H1 (cell line): Measurements from ENCODE around the gene ENPP6. TPM values are rescaled to one million over a fixed set of nuclear protein-coding genes. Genes with fewer than 3 reads are reported as not detected.

Source experiments
- CTCF ChIA-PET: fragments of 300-600 bp; sonication (Branson Sonifier 250); formaldehyde crosslinking; loops from one replicate; lab custom pipeline; 2021; ENCODE audit not compliant: partially characterized antibody; lab: Charles Lee
- POLR2A ChIA-PET: fragments of 300-600 bp; sonication (Branson Sonifier 250); formaldehyde crosslinking; loops from one replicate; lab custom pipeline; 2021; ENCODE audit warnings: inconsistent platforms; ENCODE audit not compliant: partially characterized antibody; lab: Charles Lee
- DNase-seq, 2 experiments: peaks; one replicate each; pipeline versions ENCODE4 v3.0.0 to v3.0.0-alpha.2; 2010 to 2022; ENCODE audit warnings: low spot score in 2 of 2, low read depth in 1 of 2, mixed read lengths in 1 of 2
- FAIRE-seq: peaks from 2 replicates; lab custom pipeline; 2011; peaks lifted over from hg19 to GRCh38; lab: Jason Lieb, UNC
- H2AFZ ChIP-seq: 2 replicates; pipeline ENCODE4 v1.8.1; 2012; ENCODE audit warnings: low read length, inconsistent platforms
- H2AK5ac ChIP-seq: 2 replicates; pipeline ENCODE4 v1.6.1; 2013; ENCODE audit warnings: low read depth, low read length
- H2BK120ac ChIP-seq: replicated peaks from 2 replicates; pipeline ENCODE3; 2013; ENCODE audit warnings: low read depth, low read length, inconsistent platforms
- H2BK12ac ChIP-seq: 2 replicates; pipeline ENCODE4 v1.6.1; 2013; ENCODE audit warnings: low read depth, low read length
- H2BK15ac ChIP-seq: 2 replicates; pipeline ENCODE4 v1.6.1; 2013; ENCODE audit warnings: low read length
- H2BK20ac ChIP-seq: 2 replicates; pipeline ENCODE4 v1.6.1; 2013; ENCODE audit warnings: low read length
- H2BK5ac ChIP-seq: 2 replicates; pipeline ENCODE4 v1.6.1; 2013; ENCODE audit warnings: low read depth, low read length
- H3K14ac ChIP-seq: 2 replicates; pipeline ENCODE4 v1.6.1; 2013; ENCODE audit warnings: inconsistent platforms; ENCODE audit not compliant: insufficient read length
- H3K18ac ChIP-seq: 2 replicates; pipeline ENCODE4 v1.6.1; 2013; ENCODE audit warnings: low read length; ENCODE audit errors: extremely low read depth
- H3K23ac ChIP-seq: 2 replicates; pipeline ENCODE4 v1.6.1; 2013; ENCODE audit warnings: inconsistent platforms; ENCODE audit not compliant: insufficient read length
- H3K23me2 ChIP-seq: 2 replicates; pipeline ENCODE4 v1.6.1; 2013; ENCODE audit warnings: low read depth, low read length
- H3K27ac ChIP-seq: 2 replicates; pipeline ENCODE4 v1.6.1; 2011; ENCODE audit warnings: low read depth, low read length, inconsistent platforms
- H3K27me3 ChIP-seq, 4 experiments: replicated peaks in 1 of 4; 1 replicate in 1 of 4; 2 replicates in 3 of 4; pipeline versions ENCODE4 v1.6.1 to v1.8.1; 2011 to 2013; ENCODE audit warnings: low read length in 3 of 4, mild to moderate bottlenecking in 3 of 4, inconsistent platforms in 2 of 4, mixed read lengths in 2 of 4, moderate library complexity in 1 of 4; ENCODE audit not compliant: control insufficient read depth in 3 of 4, insufficient read depth in 3 of 4; ENCODE audit errors: extremely low read depth in 1 of 4
- H3K36me3 ChIP-seq, 4 experiments: 2 replicates each; pipeline versions ENCODE4 v1.6.1 to v1.8.1; 2011 to 2013; ENCODE audit warnings: mild to moderate bottlenecking in 4 of 4, low read length in 3 of 4, moderate library complexity in 2 of 4, control low read depth in 1 of 4, inconsistent platforms in 1 of 4; ENCODE audit not compliant: insufficient read depth in 4 of 4, control insufficient read depth in 2 of 4
- H3K4ac ChIP-seq: replicated peaks from 2 replicates; pipeline ENCODE3; 2013; ENCODE audit warnings: low read length, low read depth, mixed read lengths, inconsistent platforms; ENCODE audit not compliant: insufficient read length
- H3K4me1 ChIP-seq, 4 experiments: replicated peaks in 1 of 4; 1 replicate in 1 of 4; 2 replicates in 3 of 4; pipeline versions ENCODE4 v1.6.1 to v1.8.1; 2011 to 2013; ENCODE audit warnings: low read length in 3 of 4, inconsistent platforms in 2 of 4, mixed read lengths in 1 of 4; ENCODE audit not compliant: insufficient read depth in 4 of 4, control insufficient read depth in 3 of 4
- H3K4me2 ChIP-seq, 2 experiments: 2 replicates each; pipeline versions ENCODE4 v1.6.1 to v1.8.1; 2011 to 2013; ENCODE audit warnings: low read depth in 2 of 2, low read length in 2 of 2, control low read depth in 1 of 2, inconsistent platforms in 1 of 2, mild to moderate bottlenecking in 1 of 2; ENCODE audit not compliant: insufficient read depth in 1 of 2
- H3K4me3 ChIP-seq, 4 experiments: fragments of 200-600, 300-600 bp in 1 of 4; sonication (generic), shearing (Covaris generic), sonication (Bioruptor Twin) in 1 of 4; 2 replicates each; pipeline versions ENCODE4 v1.5.1 to v1.8.1; 2011 to 2016; ENCODE audit warnings: low read length in 4 of 4, low read depth in 3 of 4, control low read depth in 2 of 4, inconsistent platforms in 2 of 4, mild to moderate bottlenecking in 2 of 4, mixed read lengths in 1 of 4, moderate library complexity in 1 of 4; ENCODE audit not compliant: insufficient read depth in 2 of 4; ENCODE audit errors: extremely low read depth in 1 of 4
- H3K56ac ChIP-seq: replicated peaks from 2 replicates; pipeline ENCODE3; 2013; ENCODE audit warnings: low read depth, mild to moderate bottlenecking, mixed read lengths, low read length, inconsistent platforms; ENCODE audit not compliant: insufficient read length
- H3K79me1 ChIP-seq: 2 replicates; pipeline ENCODE4 v1.6.1; 2013; ENCODE audit warnings: low read depth, low read length, control low read depth
- H3K79me2 ChIP-seq, 2 experiments: 2 replicates each; pipeline versions ENCODE4 v1.6.1 to v1.8.1; 2012 to 2013; ENCODE audit warnings: low read length in 2 of 2, mild to moderate bottlenecking in 2 of 2, inconsistent platforms in 1 of 2; ENCODE audit not compliant: insufficient read depth in 2 of 2, control insufficient read depth in 1 of 2
- H3K9ac ChIP-seq, 4 experiments: replicated peaks in 1 of 4; 1 replicate in 1 of 4; 2 replicates in 3 of 4; pipeline versions ENCODE4 v1.6.1 to v1.8.1; 2011 to 2013; ENCODE audit warnings: low read depth in 3 of 4, low read length in 3 of 4, control low read depth in 2 of 4, mild to moderate bottlenecking in 2 of 4, moderate library complexity in 2 of 4, inconsistent platforms in 1 of 4; ENCODE audit errors: extremely low read depth in 1 of 4
- H3K9me3 ChIP-seq, 2 experiments: 2 replicates each; pipeline versions ENCODE4 v1.6.1 to v1.8.1; 2012 to 2013; ENCODE audit warnings: mild to moderate bottlenecking in 2 of 2, moderate library complexity in 2 of 2, control low read depth in 1 of 2, inconsistent platforms in 1 of 2, low read depth in 1 of 2, low read length in 1 of 2, mixed read lengths in 1 of 2; ENCODE audit not compliant: insufficient read depth in 2 of 2
- H4K20me1 ChIP-seq, 2 experiments: replicated peaks in 1 of 2; 2 replicates each; pipeline versions ENCODE3 to v1.8.1; 2011 to 2013; ENCODE audit warnings: inconsistent platforms in 2 of 2, low read length in 2 of 2, mild to moderate bottlenecking in 1 of 2; ENCODE audit not compliant: insufficient read depth in 2 of 2, control insufficient read depth in 1 of 2
- H4K5ac ChIP-seq: 2 replicates; pipeline ENCODE4 v1.6.1; 2013; ENCODE audit warnings: low read length, low read depth, mixed read lengths, inconsistent platforms; ENCODE audit not compliant: insufficient read length
- H4K8ac ChIP-seq: 2 replicates; pipeline ENCODE4 v1.8.0; 2013; ENCODE audit warnings: mild to moderate bottlenecking, moderate library complexity, low read length, inconsistent platforms; ENCODE audit not compliant: insufficient read depth; ENCODE audit errors: extremely low read depth
- H4K91ac ChIP-seq: replicated peaks from 2 replicates; pipeline ENCODE3; 2013; ENCODE audit warnings: low read length, mixed read lengths, inconsistent platforms; ENCODE audit not compliant: insufficient read length
- CTBP2 ChIP-seq: IDR thresholded peaks from 2 replicates; pipeline ENCODE4 v1.7.0; 2011; ENCODE audit warnings: borderline replicate concordance, mild to moderate bottlenecking, moderate library complexity, mixed read lengths, low read length; ENCODE audit not compliant: insufficient read depth, insufficient read length
- HDAC6 ChIP-seq: IDR thresholded peaks from one replicate; pipeline ENCODE4 v1.7.1; 2012; ENCODE audit warnings: low read depth, mild to moderate bottlenecking, inconsistent platforms, low read length, moderate library complexity
- JUN ChIP-seq: IDR thresholded peaks from 2 replicates; pipeline ENCODE4 v1.6.1; 2011; ENCODE audit warnings: low read depth, mild to moderate bottlenecking, improper control_type of control experiment, low read length
- RAD21 ChIP-seq, 2 experiments: IDR thresholded peaks in 1 of 2; conservative IDR thresholded peaks in 1 of 2; 2 replicates each; pipeline ENCODE4 v1.6.1; 2011; ENCODE audit warnings: low read depth in 2 of 2, low read length in 2 of 2, improper control_type of control experiment in 1 of 2, inconsistent platforms in 1 of 2, mild to moderate bottlenecking in 1 of 2, moderate library complexity in 1 of 2
- WGBS, 2 experiments: shearing (Covaris generic) in 1 of 2; methylation state at CpG; one replicate each; pipeline versions ENCODE4 v1.1.6 to v1.1.7; 2013 to 2015; ENCODE audit warnings: low lambda C conversion rate in 2 of 2, mixed read lengths in 2 of 2, inconsistent platforms in 1 of 2, low coverage in 1 of 2, missing lambda C conversion rate in 1 of 2; ENCODE audit not compliant: insufficient replicate concordance in 2 of 2, insufficient coverage in 1 of 2, insufficient read length in 1 of 2; ENCODE audit errors: extremely low coverage in 1 of 2, missing lambda C conversion rate in 1 of 2; 5-methylcytosine and 5-hydroxymethylcytosine counted together
- polyA plus RNA-seq, 7 experiments: library from polyadenylated mRNA; depleted of rRNA in 3 of 7; stranded (reverse) in 5 of 7; unstranded in 2 of 7; fragments of >200 nt in 5 of 7; fragments of 200-250 nt in 2 of 7; gene quantifications; 1 replicate in 5 of 7; 2 replicates in 1 of 7; 4 replicates in 1 of 7; pipeline versions ENCODE4 v1.2.1 to v1.2.3, GENCODE V29; 2011 to 2013; ENCODE audit warnings: missing spikeins in 2 of 7, mixed read lengths in 2 of 7
- total RNA-seq: library from RNA; stranded (reverse); fragmentation: NEBNext Ultra II Directional; extraction: Animal tissue kit (Norgen Biotek cat#: 25700); gene quantifications from 2 replicates; pipeline ENCODE4 v1.2.1, GENCODE V29; 2021

The ENPP6 gene
- total and polyA plus RNA-seq, 2 of the 8 experiments (the other 6 are each of a cell fraction or from before 2014, with no cell fraction given), result 0.11 to 0.20 TPM

DNA sequence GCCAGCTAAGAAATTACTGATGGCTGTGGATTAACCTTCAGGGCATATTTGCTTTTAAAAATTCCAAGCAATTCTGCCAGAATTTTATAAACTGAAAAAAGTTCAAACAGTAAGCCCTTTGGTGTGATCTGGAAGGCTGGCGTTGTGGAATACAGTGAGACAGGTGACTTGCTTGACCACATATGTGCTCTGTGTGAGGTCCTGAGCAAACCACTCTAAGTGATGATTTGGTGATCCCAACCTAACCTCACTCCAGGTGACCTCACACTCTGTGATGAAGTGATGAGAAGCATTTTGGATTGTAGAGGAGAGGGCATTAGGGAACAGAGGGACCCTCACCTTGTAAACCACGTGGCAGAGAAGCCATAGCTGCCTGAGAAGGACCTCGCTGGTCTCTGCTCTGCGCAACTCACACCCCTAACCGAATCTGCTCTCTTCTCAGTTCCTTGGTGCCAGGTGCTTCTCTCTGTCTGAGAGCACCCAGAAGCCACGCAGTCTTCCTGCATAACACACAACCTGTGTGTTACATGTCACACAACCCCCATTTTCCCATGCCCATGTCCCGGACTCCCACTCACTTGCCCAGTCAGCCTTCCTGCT lies 106.3 kb downstream of the ENPP6 start:
- ChIA-PET POLR2A (no interaction called here), CTCF (interaction anchor here (0.9 to 9.2 kb wide), 5 partner anchors 12 to 441 kb away, joined by 3 to 87 read pairs (median 4); no protein-coding TSS in a partner anchor)
- no peak overlapping the region for H3K14ac ChIP-seq
- TF ChIP-seq RAD21 (IDR thresholded peaks at IDR 0.05 in 1 of 2, conservative IDR thresholded peaks at IDR 0.05 in 1 of 2; ENCODE audit: low read depth in 2 of 2, low read length in 2 of 2) (no peak), HDAC6 (no peak), JUN (no peak), CTBP2 (no peak)
- no peak for FAIRE-seq
- H3K36me3 ChIP-seq, result no peaks in the 10 kb centered on the region
- no peak overlapping the region for H3K4me2 ChIP-seq
- H4K91ac ChIP-seq, result no peak overlapping the region
- H2BK120ac ChIP-seq, result no peak overlapping the region
- no peak overlapping the region for H3K56ac ChIP-seq
- no peak overlapping the region for H2BK5ac ChIP-seq
- H3K4me3 ChIP-seq, result no peak overlapping the region
- H3K79me2 ChIP-seq, result no peaks in the 10 kb centered on the region
- H4K5ac ChIP-seq, result no peak overlapping the region
- no peaks in the 10 kb centered on the region for H3K4me1 ChIP-seq
- WGBS, 2 experiments, result 92% methylated on average over 6 of the region's 7 CpGs; no CpG with 5 or more reads in 1 of the 2 experiments
- no peak overlapping the region for H2BK12ac ChIP-seq
- no peak overlapping the region for H2BK20ac ChIP-seq
- no peaks in the 10 kb centered on the region for H3K27me3 ChIP-seq
- H3K23me2 ChIP-seq, result no peaks in the 10 kb centered on the region
- no peak overlapping the region for H2AK5ac ChIP-seq
- no peak overlapping the region for H4K8ac ChIP-seq
- DNase-seq, result no peak
- no peak overlapping the region for H3K27ac ChIP-seq
- no peak overlapping the region for H2BK15ac ChIP-seq
- H2AFZ ChIP-seq, result no peak overlapping the region
- no peak overlapping the region for H3K4ac ChIP-seq
- H3K9me3 ChIP-seq, result no peaks in the 10 kb centered on the region
- H3K79me1 ChIP-seq, result no peaks in the 10 kb centered on the region
- no peak overlapping the region for H3K9ac ChIP-seq
- no peak overlapping the region for H3K23ac ChIP-seq
- no peak overlapping the region for H3K18ac ChIP-seq
- no peaks in the 10 kb centered on the region for H4K20me1 ChIP-seq
